HG02840 (cell line): ENCODE data around the gene COPE.

Experiments used
- ATAC-seq: cut with Tn5 transposase; IDR thresholded peaks from one replicate; pipeline ENCODE4 v1.9.1; 2021; ENCODE audit warnings: mild to moderate bottlenecking, moderate library complexity, moderate number of reproducible peaks; ENCODE audit not compliant: unreplicated experiment, low FRiP score

COPE gene

GRCh38 chr19:18896421-18896841 is 22.8 kb downstream of the COPE start:
- ATAC-seq: no peak

DNA sequence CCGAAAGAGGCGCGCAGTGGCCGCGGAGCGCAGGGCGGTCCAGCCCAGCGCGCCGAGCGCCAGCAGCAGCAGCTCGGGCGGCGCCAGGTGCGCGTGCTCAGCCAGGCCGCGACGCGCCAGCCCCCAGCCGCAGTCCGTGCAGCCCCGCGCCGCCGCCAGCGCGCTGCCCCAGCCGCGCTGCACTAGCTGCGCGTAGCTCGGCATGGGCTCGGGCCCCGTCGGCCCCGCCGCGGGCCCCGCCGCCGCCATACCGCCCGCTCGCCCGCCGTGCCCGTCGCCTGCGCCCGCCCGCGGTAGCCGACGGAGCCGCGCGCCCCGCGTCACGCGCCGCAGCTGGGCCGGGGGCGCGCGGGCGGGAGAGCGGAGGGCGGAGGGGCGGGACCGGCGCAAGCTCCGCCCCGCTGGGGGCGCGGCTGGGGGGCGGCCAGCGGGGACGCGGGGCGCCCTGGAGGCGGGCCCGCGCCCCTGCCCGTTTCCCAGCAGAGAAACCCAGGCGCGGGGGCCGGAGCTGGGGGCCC is 23.3 kb downstream of the COPE start, which contains the start of gene CERS1:
TSS of gene CERS1 (minus strand) at position 335 of the 518 bp plus-strand sequence. CDS start at position 249, 86 bp downstream.
- ATAC-seq: no peak

DNA sequence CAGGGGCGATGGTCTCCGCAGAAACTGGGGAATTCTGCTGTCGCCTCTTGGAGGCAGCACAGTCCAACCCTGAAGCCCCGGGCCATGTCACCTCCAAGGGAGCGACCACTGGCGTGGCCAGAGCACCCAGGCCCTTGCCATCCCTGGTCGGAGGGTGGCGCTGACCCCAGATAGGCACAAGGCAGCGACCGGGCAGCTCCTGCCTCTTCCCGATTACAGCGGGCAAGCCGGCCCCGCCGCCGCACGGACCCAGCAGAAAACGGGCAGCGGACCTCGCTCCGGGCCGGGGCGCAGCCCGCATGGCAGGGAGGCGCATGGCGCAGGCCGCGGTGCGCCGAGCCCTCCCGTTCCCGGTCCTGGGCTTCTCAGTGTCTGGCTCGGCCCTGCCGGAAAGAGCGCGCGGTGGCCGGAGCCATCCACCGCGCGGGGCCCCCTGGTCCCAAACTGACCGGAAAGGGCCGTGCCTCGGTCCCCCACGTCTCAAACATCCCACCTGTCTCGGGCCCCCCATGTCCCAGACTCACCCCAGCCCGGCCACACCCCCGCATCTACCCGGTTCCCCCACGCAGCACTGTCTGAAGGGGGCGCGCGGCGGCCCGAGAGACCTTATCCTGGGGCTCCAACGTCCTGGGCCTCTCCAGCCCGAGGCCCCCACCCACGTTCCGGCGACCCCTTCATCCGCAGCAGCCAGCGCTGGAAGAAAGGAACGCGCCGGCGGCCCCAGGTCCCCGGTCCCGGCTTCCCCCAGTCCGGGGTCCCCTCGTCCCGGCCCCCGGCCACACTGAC is 24.0 kb downstream of the COPE start:
- ATAC-seq: no peak

GRCh38 chr19:18894254-18895037 is 24.7 kb downstream of the COPE start:
- no peak for ATAC-seq

DNA sequence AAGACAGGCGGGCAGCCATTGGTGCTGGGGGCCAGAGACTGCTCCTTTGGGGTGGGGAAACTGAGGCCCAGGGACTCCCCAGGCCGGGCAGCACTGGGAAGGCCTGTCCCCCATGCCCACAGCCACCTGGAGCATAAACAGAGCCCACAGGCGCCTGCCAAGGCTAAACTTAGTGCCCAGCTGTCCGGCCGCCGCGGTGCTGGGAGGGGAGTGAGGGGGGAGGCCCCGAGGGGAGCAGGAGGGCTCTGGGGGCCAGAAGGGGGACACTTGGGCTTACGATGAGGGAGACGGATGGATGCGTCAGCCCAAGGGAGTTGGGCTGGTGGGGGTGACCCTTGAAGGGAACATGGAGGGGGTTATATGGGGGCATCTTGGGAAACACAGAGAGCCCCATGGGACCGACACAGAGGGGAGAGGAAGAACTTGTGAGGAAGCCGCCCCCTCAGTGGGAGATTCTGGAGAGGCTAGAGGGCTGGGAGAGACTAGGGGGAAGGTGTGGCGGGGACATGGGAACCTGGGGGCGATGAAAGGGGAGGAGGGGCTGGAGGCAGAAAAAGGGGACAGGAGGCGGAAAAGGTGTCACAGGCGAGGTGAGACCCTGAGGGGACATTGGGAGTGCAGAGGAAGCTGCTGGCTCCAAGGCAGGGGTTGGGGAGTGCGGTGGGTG is 25.5 kb downstream of the COPE start:
- no peak for ATAC-seq

DNA sequence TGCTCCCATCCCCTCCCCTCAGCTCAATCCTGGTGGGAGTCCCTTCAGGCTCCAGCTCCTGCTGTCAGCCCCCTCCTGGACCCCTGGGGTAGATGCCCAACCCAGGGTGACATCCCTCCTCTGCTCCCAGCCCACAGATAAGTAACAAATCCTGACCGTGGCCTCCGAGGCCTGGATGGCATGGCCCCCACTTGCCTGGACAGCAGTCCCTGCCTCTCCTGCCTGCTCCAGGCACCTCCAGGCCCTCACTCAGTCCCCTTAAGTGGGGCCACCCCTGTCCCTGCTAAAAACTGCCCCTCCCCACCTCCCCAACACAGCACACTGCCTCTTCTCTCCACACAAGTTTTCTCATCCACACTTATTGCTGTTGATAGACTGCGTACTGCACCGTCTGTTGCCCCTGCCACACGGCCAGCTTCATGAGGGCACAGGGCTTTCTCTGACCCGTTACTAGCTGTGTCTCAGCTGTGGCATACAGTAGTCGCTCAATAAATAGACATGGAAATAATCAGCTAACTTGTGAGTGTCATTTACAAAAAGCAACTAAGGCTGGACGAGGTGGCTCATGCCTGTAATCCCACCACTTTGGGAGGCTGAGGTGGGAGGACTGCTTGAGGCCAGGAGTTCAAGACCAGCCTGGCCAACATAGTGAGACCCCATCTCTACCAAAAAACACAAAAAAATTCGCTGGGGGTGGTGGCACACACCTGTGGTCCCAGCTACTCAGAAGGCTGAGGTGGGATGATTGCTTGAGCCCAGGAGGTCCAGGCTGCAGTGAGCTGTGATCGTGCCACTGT is 29.0 kb downstream of the COPE start:
- no peak for ATAC-seq

DNA sequence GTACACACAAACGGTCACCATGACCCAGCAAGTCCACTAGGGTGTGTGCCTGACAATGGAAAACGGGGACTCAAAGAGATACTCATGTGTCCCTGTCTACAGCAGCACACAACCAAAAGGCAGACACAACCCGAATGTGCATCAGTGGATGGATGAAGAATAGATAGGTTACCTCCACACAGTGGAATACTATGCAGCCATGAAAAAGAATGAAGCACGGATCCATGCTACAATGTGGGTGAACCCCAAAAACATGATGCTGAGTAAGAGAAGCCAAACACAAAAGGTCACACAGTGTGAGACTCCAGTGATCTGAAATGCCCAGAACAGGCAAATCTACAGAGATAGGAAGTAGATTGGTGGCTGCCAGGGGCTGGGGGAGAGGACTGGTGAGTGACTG is 32.2 kb downstream of the COPE start:
- ATAC-seq: no peak

GRCh38 chr19:18883526-18884304 is 35.5 kb downstream of the COPE start:
- no peak for ATAC-seq

DNA sequence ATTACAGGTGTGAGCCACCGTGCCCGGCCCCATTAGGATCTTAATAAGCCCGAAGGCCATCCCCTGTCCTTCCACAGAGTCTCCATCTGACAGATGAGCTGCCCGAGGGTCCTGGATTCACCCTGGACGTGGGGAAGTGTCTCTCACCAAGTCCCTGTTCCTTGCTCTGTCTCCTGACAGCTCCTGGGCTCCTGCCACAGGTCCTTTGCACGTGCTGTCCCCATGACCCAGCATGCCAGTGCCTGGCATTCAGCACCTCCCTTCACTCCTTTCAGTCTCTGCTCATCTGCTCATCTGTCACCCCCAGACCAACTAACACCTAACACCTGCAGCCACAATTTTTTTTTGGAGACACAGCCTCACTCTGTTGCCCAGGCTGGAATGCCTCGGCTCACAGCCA is 37.7 kb downstream of the COPE start:
- ATAC-seq: no peak

- ATAC-seq: no peak
These were observed 39.4 kb downstream of the COPE start for GRCh38 chr19:18879579-18880373.

- no peak for ATAC-seq
These were observed 40.2 kb downstream of the COPE start for GRCh38 chr19:18878858-18879578.

DNA sequence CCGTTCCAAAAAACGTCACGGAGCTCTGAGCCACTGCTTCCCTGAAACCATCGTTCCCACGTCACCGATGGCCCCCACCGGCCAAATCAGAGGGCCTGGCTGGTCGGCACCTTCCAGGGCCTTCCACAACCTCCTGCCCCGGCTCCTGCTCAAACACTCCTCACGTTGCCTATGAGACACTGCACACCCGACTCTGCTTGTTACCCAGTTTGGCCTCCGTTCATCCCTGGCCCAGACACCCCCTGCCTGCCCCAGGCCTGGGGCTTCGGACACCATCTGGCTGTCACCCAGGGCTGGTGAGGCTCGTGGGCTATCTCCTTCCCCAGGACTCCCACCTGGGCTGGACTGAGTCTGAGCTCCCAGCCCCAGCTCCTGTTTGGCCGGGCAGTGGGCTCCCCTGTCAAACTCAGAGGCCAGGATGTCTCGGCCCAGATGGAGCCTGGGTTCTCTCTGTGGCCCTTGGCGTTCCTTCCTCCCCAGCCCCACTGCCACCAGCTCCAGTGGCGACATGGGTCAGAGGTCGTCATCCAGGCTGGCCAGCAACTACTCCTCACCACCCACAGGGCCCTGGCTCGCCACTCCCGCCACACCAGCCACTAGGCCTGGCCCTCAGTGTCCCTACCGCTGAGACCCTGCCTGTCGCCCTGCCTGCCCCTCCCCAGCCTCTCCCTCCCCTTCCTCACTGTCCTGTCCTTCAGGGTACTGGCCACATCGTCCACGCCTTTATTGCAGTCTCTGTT is 41.0 kb downstream of the COPE start:
- no peak for ATAC-seq

DNA sequence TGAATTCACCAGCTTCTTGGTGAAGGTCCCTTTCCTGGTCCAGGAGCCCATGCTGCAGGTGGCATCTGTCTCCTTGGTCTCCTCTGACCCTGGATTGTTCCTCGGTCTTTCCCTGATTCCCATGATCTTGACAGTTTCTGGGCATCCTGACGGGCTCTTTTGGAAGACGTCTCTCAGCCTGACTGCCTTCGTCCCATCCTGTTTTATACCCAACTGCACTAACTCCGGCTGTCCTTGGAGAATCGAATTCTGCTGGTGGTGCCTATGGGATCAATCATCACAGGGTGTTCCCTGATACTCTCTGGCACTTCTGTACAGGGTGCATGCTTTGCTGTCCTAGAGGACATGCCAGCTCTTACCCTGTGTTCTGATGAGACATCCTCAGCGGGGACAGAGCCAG is 42.3 kb downstream of the COPE start:
- ATAC-seq: no peak

GRCh38 chr19:18875726-18876125 is 43.5 kb downstream of the COPE start:
- ATAC-seq: no peak

DNA sequence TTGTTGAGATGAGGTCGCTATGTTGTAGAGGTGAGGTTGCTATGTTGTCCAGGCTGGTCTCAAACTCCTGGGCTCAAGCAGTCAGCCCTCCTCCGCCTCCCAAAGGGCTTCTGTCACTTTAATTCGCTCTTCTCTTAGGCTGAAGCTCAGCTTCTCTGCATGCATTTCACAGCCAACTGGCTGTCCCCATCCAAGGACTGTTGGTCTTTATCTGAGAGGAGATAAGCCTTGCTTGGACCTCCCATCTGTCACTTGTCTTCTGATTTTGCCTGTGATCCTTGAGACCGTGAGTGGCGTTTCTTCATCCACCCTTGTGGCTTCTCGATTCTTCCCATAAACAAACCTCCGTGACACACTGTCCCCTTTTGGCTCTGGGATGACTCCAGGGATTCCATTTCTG is 47.6 kb downstream of the COPE start:
- ATAC-seq: no peak

- no peak for ATAC-seq
These were observed 48.5 kb downstream of the COPE start for GRCh38 chr19:18870531-18871172.
